ENCODE data around the gene PLCB1.

DNA sequence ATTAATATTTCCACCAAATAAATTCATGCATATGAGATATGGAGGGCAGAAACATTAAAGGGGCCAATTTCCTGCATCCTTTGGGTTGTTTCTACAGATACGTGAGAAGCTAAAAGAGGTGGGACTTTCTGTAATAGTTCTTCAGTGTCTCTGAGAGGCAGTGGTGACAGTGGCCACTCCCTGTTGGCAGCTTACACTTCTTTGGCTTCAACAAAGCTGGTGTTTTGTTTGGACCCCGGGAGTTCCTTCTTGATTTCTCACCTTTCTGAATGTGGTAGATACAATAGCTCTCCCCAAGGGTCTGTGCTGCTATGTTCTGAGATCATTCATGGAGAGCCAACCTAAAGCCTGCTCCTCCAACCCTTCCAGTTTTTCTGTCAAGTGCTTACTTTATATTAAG, 7.8 kb downstream of the PLCB1 start:
- TF ChIP-seq, protein P1, sequence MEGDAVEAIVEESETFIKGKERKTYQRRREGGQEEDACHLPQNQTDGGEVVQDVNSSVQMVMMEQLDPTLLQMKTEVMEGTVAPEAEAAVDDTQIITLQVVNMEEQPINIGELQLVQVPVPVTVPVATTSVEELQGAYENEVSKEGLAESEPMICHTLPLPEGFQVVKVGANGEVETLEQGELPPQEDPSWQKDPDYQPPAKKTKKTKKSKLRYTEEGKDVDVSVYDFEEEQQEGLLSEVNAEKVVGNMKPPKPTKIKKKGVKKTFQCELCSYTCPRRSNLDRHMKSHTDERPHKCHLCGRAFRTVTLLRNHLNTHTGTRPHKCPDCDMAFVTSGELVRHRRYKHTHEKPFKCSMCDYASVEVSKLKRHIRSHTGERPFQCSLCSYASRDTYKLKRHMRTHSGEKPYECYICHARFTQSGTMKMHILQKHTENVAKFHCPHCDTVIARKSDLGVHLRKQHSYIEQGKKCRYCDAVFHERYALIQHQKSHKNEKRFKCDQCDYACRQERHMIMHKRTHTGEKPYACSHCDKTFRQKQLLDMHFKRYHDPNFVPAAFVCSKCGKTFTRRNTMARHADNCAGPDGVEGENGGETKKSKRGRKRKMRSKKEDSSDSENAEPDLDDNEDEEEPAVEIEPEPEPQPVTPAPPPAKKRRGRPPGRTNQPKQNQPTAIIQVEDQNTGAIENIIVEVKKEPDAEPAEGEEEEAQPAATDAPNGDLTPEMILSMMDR (IDR thresholded peaks at IDR 0.05; ENCODE audit: poor library complexity): no peak
- TF ChIP-seq EZH2 (IDR thresholded peaks at IDR 0.05; ENCODE audit: borderline replicate concordance): no peak

Data from hepatocyte (in vitro differentiated cells).